OCI-LY1 (cell line): ENCODE results near the gene COMMD3.

ENCODE experiments used
- EZH2 ChIP-seq: fragments of 200-600 bp; sonication (generic), shearing (Covaris generic); IDR thresholded peaks from 2 replicates; pipeline ENCODE4 v1.8.0; 2017; ENCODE audit warnings: borderline replicate concordance, mixed run types, mild to moderate bottlenecking, antibody characterized with exemption, low read length, moderate library complexity, mixed read lengths
- TF ChIP-seq, protein P1 (sequence below): fragments of 200-600 bp; sonication (generic), shearing (Covaris generic); IDR thresholded peaks from 2 replicates; pipeline ENCODE4 v1.5.1; 2017; ENCODE audit warnings: mild to moderate bottlenecking, antibody characterized with exemption, low read length, moderate library complexity, mixed read lengths

DNA sequence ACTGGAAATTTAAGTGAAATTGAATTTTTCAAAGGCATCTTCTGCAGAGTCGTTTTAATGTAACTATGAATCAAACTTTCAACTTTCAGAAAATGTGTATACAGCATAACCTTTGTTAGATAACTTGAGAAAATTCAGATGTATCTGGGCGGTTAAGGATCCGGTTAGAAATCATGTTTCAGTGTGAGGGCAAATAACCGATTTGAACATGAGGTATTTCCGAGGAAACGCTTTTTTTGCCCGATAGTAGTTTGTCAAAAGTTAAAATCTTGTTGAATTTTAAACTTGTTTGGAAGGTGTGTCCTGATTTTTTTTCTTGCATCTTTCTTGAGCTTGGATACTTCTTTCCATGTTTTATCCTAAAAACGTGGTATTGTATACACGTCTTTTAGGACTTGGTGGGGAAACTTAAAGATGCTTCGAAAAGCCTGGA is 3.4 kb downstream of the COMMD3 start:
- TF ChIP-seq, protein P1, sequence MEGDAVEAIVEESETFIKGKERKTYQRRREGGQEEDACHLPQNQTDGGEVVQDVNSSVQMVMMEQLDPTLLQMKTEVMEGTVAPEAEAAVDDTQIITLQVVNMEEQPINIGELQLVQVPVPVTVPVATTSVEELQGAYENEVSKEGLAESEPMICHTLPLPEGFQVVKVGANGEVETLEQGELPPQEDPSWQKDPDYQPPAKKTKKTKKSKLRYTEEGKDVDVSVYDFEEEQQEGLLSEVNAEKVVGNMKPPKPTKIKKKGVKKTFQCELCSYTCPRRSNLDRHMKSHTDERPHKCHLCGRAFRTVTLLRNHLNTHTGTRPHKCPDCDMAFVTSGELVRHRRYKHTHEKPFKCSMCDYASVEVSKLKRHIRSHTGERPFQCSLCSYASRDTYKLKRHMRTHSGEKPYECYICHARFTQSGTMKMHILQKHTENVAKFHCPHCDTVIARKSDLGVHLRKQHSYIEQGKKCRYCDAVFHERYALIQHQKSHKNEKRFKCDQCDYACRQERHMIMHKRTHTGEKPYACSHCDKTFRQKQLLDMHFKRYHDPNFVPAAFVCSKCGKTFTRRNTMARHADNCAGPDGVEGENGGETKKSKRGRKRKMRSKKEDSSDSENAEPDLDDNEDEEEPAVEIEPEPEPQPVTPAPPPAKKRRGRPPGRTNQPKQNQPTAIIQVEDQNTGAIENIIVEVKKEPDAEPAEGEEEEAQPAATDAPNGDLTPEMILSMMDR = no peak
- no peak for TF ChIP-seq EZH2
